ENCODE data around the gene ITGB4.

Gene ITGB4

DNA sequence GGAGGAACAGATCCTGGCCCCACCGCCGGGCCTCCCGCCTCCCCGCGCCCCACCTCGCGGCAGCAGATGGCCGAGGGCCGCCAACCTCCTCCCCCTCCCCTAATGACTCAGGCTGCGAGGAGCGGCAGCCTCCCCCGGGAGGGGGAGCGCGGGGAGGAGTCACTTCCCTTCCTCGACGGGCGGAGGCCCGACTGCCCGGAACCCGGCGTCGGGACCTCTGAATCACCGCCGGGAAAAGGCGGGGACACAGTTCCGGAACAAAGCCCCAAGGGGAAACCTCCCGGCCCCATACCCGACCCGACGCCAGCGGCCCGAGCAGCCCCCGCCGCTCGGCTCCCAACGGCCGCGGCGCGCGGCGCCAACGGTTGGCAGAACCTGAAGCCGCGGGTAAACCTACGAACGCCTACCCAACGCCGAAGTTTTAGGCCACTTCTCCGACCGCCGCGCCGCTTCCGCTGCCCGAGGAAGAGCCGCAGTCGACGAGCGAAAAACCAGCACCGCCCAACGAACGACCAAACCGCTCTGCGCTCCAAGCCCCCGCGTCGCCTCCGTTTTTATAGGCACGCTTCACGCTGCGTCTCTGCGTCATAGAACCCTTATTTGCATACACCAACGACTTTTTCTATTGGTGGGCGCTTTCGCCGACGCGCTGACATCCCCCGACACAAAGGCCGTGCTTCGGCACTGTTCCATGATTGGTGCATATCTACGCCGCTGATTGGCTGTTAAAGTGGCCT is 58.2 kb downstream of the ITGB4 start:
- peak; percentile 100 for DNase-seq
- Histone ChIP-seq H3K79me2 (ENCODE audit: low read length) (peaks cover 21% of the 10 kb centered on the region), H3K36me3 (replicated peaks; ENCODE audit: insufficient read depth, low read length) (peaks cover 10% of the 10 kb centered on the region; the same call in 1 of the 2 replicates), H3K4me1 (ENCODE audit: low read length) (peaks cover 18% of the 10 kb centered on the region), H3K9ac (ENCODE audit: low read length) (peak overlapping the region; percentile 96), H3K27me3 (replicated peaks; ENCODE audit: insufficient read depth, low read length) (no peaks in the 10 kb centered on the region), H3F3A (ENCODE audit: insufficient read depth, low read length) (peaks cover 60% of the 10 kb centered on the region), H2AFZ (ENCODE audit: low read length) (no peak overlapping the region), H3K4me2 (ENCODE audit: low read depth, low read length) (peak overlapping the region; percentile 85; the same call in 1 of the 2 replicates), H4K20me1 (ENCODE audit: insufficient read depth, low read length) (peaks cover 26% of the 10 kb centered on the region), H3K27ac (ENCODE audit: low read length) (peak overlapping the region; percentile 81), H3K9me3 (replicated peaks; ENCODE audit: insufficient read depth, low read length) (no peaks in the 10 kb centered on the region), H3K9me2 (replicated peaks; ENCODE audit: insufficient read depth, low read length) (no peaks in the 10 kb centered on the region), H3K4me3 (ENCODE audit: low read length) (peak overlapping the region; percentile 81)
- TF ChIP-seq, protein P1, sequence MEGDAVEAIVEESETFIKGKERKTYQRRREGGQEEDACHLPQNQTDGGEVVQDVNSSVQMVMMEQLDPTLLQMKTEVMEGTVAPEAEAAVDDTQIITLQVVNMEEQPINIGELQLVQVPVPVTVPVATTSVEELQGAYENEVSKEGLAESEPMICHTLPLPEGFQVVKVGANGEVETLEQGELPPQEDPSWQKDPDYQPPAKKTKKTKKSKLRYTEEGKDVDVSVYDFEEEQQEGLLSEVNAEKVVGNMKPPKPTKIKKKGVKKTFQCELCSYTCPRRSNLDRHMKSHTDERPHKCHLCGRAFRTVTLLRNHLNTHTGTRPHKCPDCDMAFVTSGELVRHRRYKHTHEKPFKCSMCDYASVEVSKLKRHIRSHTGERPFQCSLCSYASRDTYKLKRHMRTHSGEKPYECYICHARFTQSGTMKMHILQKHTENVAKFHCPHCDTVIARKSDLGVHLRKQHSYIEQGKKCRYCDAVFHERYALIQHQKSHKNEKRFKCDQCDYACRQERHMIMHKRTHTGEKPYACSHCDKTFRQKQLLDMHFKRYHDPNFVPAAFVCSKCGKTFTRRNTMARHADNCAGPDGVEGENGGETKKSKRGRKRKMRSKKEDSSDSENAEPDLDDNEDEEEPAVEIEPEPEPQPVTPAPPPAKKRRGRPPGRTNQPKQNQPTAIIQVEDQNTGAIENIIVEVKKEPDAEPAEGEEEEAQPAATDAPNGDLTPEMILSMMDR (IDR thresholded peaks at IDR 0.05; ENCODE audit: low read length), result no peak
- no peak for TF ChIP-seq EZH2 (optimal IDR thresholded peaks at IDR 0.05; ENCODE audit: low read depth, low read length)
- TF ChIP-seq EZH2phosphoT487 (IDR thresholded peaks at IDR 0.05; ENCODE audit: low read length), result no peak

DNA sequence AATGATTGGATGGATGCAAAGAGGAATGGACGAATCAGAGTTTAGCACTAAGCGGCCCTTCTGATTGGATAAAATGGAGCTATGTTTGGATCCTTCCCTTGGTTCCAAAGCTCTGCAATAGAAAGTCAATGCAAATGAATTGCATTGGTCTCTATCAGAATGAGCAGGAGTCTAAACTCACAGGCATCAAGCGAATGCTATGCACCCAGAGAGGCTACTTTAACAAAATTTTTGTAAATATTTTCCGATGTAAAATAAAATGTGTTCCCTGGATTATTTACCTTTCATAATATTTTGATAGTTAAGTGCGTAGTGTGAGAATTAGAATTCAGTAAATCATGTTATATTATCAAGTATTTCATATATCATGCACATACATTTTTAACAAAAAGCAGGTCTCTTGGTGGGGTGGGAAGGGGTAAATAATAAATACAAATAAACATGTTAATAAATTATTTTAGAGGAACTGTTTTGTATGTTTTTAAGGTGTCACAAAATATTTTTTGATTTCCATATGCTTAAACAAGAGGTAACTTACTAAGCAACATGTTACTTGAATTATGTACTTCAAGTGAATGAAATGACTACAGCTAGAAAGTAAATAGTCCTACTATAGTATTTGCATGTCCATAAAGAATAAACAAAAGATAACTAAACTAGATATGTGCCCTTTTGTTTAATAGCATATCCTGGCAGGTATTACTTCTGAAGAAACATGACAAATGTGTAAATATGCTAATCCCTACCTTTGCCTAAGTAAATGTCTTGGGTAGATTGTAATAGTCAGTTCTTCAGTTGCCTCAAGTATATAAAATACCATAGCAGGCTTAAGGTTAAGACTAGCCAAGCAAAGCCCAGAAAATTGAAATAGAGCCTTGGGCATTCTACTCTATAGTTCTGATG is 59.0 kb downstream of the ITGB4 start:
- H3K36me3 ChIP-seq (replicated peaks; ENCODE audit: insufficient read depth, low read length), result peaks cover 10% of the 10 kb centered on the region; the same call in 1 of the 2 replicates
- peaks cover 19% of the 10 kb centered on the region for H3K4me1 ChIP-seq (ENCODE audit: low read length)
- no peak overlapping the region; the same call in 1 of the 2 replicates for H3K4me3 ChIP-seq (ENCODE audit: low read length)
- no peaks in the 10 kb centered on the region for H3K27me3 ChIP-seq (replicated peaks; ENCODE audit: insufficient read depth, low read length)
- H3K4me2 ChIP-seq (ENCODE audit: low read depth, low read length), result peak overlapping the region; percentile 46
- TF ChIP-seq EZH2 (optimal IDR thresholded peaks at IDR 0.05; ENCODE audit: low read depth, low read length) (no peak), EZH2phosphoT487 (IDR thresholded peaks at IDR 0.05; ENCODE audit: low read length) (no peak)
- TF ChIP-seq, protein P1 (IDR thresholded peaks at IDR 0.05; ENCODE audit: low read length), result no peak
- H3K79me2 ChIP-seq (ENCODE audit: low read length), result peaks cover 24% of the 10 kb centered on the region
- H3K9ac ChIP-seq (ENCODE audit: low read length), result peak overlapping the region; percentile 10; the same call in 1 of the 2 replicates
- no peak overlapping the region for H2AFZ ChIP-seq (ENCODE audit: low read length)
- H3F3A ChIP-seq (ENCODE audit: insufficient read depth, low read length), result peaks cover 61% of the 10 kb centered on the region
- DNase-seq, result no peak
- H3K9me2 ChIP-seq (replicated peaks; ENCODE audit: insufficient read depth, low read length), result no peaks in the 10 kb centered on the region
- H4K20me1 ChIP-seq (ENCODE audit: insufficient read depth, low read length), result peaks cover 26% of the 10 kb centered on the region
- H3K9me3 ChIP-seq (replicated peaks; ENCODE audit: insufficient read depth, low read length), result no peaks in the 10 kb centered on the region
- peak overlapping the region; percentile 38; the same call in 1 of the 2 replicates for H3K27ac ChIP-seq (ENCODE audit: low read length)

DNA sequence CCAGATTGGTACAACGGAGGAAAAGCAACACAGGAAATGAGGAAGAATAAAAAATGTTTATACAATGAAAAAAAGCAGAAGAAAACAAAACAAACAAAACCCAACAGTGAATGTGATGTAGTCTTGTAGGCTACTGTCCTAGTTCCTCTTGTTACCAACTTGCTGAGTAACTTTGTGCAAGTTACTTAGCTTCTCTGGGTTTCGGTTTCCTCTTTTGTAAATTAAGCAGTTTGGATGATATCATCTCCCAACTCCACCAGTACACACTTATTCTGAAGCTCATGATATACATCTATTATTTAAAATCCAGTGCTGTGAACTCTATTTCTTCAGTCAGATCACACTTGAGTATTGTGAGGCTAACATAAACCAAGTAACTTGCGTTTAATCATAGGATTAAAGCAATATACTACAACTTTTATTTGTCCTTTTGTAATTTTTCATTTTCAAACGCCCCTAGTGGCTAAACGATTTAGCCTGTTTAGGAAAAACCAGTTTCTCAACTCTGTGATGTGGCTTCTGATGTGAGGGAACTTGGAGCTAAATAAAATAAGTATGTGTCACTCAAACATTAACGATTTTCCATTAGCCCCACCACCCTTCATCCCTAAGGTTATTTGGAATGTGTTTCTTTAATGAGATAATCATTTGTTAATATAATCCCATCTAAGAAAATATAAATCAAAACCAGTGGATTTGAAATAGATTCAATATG is 62.0 kb downstream of the ITGB4 start:
- Histone ChIP-seq H2AFZ (ENCODE audit: low read length) (peak overlapping the region; percentile 18), H3K9me3 (replicated peaks; ENCODE audit: insufficient read depth, low read length) (no peaks in the 10 kb centered on the region), H3K27ac (ENCODE audit: low read length) (peak overlapping the region; percentile 93), H3K9me2 (replicated peaks; ENCODE audit: insufficient read depth, low read length) (no peaks in the 10 kb centered on the region), H3K79me2 (ENCODE audit: low read length) (peaks cover 45% of the 10 kb centered on the region), H3F3A (ENCODE audit: insufficient read depth, low read length) (peaks cover 36% of the 10 kb centered on the region), H4K20me1 (ENCODE audit: insufficient read depth, low read length) (peaks cover 12% of the 10 kb centered on the region), H3K4me1 (ENCODE audit: low read length) (peaks cover 30% of the 10 kb centered on the region), H3K9ac (ENCODE audit: low read length) (peak overlapping the region; percentile 98), H3K4me2 (ENCODE audit: low read depth, low read length) (peak overlapping the region; percentile 90), H3K36me3 (replicated peaks; ENCODE audit: insufficient read depth, low read length) (peaks cover 3% of the 10 kb centered on the region; the same call in 1 of the 2 replicates), H3K27me3 (replicated peaks; ENCODE audit: insufficient read depth, low read length) (no peaks in the 10 kb centered on the region), H3K4me3 (ENCODE audit: low read length) (peak overlapping the region; percentile 32)
- peak; percentile 89 for DNase-seq
- TF ChIP-seq EZH2phosphoT487 (IDR thresholded peaks at IDR 0.05; ENCODE audit: low read length), result no peak
- TF ChIP-seq, protein P1 (IDR thresholded peaks at IDR 0.05; ENCODE audit: low read length), result peak; percentile 83
- no peak for TF ChIP-seq EZH2 (optimal IDR thresholded peaks at IDR 0.05; ENCODE audit: low read depth, low read length)
